HepG2 (cell line): Measurements from ENCODE around the gene GRAMD4.

Experiments used
- JUNB ChIP-seq: sonication (generic); formaldehyde crosslinking; IDR thresholded peaks from 2 replicates; pipeline ENCODE4 v1.8.0; 2022; ENCODE audit warnings: missing genetic modification reagents, mild to moderate bottlenecking, borderline replicate concordance
- PRDM15 ChIP-seq: sonication (generic); formaldehyde crosslinking; IDR thresholded peaks from 2 replicates; pipeline ENCODE4 v1.4.0; 2020; ENCODE audit warnings: missing genetic modification reagents
- SP4 ChIP-seq: sonication (generic); formaldehyde crosslinking; IDR thresholded peaks from 2 replicates; pipeline ENCODE4 v1.8.1; 2023; ENCODE audit warnings: mild to moderate bottlenecking, missing genetic modification reagents

DNA sequence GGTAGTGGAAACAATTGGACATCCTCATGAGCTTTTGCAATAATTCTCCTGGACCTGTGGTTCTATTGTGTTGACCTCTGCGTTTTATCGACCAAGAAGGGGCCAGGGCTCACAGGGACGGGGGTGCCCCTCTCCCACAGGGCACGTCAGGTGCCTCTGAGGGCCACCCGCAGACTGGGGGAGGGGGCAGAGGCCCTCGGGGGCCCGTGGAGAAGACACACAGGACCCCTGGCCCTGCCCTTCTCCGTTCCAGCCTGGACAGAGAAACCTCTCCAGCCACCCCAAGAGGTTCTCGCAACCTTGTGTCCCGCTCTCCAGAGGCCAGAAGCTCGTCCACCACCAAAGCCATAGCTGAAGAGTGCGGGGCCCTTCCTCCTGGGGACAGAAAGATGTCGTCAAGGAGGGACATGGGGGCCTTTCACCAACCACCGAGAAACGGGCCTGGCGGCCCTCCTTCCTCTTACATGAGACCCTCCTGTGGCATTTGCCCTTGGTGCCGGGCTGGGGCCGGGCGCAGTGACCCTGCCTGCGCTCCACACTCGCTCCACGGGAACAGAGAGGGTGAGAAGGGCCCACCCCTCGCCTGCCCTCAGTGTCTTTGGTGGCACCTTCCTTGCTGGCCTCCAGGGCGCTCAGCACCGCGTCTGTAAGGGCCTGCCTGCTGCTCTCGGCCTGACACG, 57.3 kb downstream of the GRAMD4 start:
- no peak for TF ChIP-seq PRDM15 (CRISPR knock-in tag)
- no peak for TF ChIP-seq SP4 (CRISPR knock-in tag)
- no peak for TF ChIP-seq JUNB (CRISPR knock-in tag)
